HepG2 (cell line): ENCODE measurements around the gene NAA16.

Experiments
- PAX8 ChIP-seq: sonication (generic); formaldehyde crosslinking; IDR thresholded peaks from 2 replicates; pipeline ENCODE4 v1.8.0; 2022; ENCODE audit warnings: mild to moderate bottlenecking, missing genetic modification reagents, borderline replicate concordance
- ZFP36 ChIP-seq: fragments of 150-350 bp; IDR thresholded peaks from 2 replicates; pipeline ENCODE4 v1.6.1; 2018; ENCODE audit warnings: borderline replicate concordance, low read length, low read depth; ENCODE audit not compliant: partially characterized antibody
- ZNF263 ChIP-seq: sonication (generic); formaldehyde crosslinking; IDR thresholded peaks from 2 replicates; pipeline ENCODE4 v1.4.0; 2020; ENCODE audit warnings: missing genetic modification reagents
- TF ChIP-seq, protein P1 (sequence below): sonication (generic); formaldehyde crosslinking; IDR thresholded peaks from 2 replicates; pipeline ENCODE4 v1.5.0; 2020; ENCODE audit warnings: mild to moderate bottlenecking, missing genetic modification reagents, moderate library complexity

DNA sequence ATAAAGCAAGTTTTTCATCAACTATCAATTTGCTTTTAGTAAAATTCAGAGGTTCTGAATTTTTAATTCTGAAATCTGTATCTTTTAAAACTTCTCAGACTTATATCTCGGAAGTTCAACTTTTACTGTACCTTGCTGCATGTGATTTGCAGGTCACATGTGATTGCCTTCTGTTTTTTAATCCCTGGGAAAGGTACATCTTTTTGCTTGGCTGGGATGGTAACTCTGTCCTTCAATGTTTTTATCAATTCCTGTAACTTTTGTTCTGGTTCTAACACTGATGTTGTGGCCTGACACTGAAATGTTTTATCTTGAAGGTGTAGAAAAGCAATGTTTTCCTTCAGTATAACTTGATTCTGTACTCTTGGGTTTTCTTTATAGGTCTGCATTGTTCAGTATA, 16.2 kb upstream of the NAA16 start:
- TF ChIP-seq ZNF263 (no peak), ZFP36 (no peak), PAX8 (CRISPR knock-in tag) (no peak)
- TF ChIP-seq, protein P1, sequence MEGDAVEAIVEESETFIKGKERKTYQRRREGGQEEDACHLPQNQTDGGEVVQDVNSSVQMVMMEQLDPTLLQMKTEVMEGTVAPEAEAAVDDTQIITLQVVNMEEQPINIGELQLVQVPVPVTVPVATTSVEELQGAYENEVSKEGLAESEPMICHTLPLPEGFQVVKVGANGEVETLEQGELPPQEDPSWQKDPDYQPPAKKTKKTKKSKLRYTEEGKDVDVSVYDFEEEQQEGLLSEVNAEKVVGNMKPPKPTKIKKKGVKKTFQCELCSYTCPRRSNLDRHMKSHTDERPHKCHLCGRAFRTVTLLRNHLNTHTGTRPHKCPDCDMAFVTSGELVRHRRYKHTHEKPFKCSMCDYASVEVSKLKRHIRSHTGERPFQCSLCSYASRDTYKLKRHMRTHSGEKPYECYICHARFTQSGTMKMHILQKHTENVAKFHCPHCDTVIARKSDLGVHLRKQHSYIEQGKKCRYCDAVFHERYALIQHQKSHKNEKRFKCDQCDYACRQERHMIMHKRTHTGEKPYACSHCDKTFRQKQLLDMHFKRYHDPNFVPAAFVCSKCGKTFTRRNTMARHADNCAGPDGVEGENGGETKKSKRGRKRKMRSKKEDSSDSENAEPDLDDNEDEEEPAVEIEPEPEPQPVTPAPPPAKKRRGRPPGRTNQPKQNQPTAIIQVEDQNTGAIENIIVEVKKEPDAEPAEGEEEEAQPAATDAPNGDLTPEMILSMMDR (CRISPR knock-in tag): no peak
